ENCODE results near the gene LRRTM3.

LRRTM3 gene

GRCh38 chr10:67075491-67075971 lies 149.7 kb downstream of the LRRTM3 start:
- TF ChIP-seq CTCF (IDR thresholded peaks at IDR 0.05) (0 out of 2 replicates have a peak, but pooled peaks have one; percentile 6), ZFX (IDR thresholded peaks at IDR 0.05; ENCODE audit: borderline replicate concordance) (no peak)
- H3K27ac ChIP-seq = no peak overlapping the region

GRCh38 chr10:67076144-67076543 lies 150.3 kb downstream of the LRRTM3 start:
- H3K27ac ChIP-seq = no peak overlapping the region
- TF ChIP-seq CTCF (IDR thresholded peaks at IDR 0.05) (no peak), ZFX (IDR thresholded peaks at IDR 0.05; ENCODE audit: borderline replicate concordance) (no peak)

- no peak overlapping the region for H3K27ac ChIP-seq
- TF ChIP-seq CTCF (IDR thresholded peaks at IDR 0.05) (no peak), ZFX (IDR thresholded peaks at IDR 0.05; ENCODE audit: borderline replicate concordance) (no peak)
These were observed 151.5 kb downstream of the LRRTM3 start for GRCh38 chr10:67077376-67077775.

- H3K27ac ChIP-seq = no peak overlapping the region
- TF ChIP-seq CTCF (IDR thresholded peaks at IDR 0.05) = no peak
These were observed 153.3 kb downstream of the LRRTM3 start for GRCh38 chr10:67079126-67079525.

- H3K27ac ChIP-seq = no peak overlapping the region
- no peak for TF ChIP-seq ZFX (IDR thresholded peaks at IDR 0.05; ENCODE audit: borderline replicate concordance)
- no peak for TF ChIP-seq CTCF (IDR thresholded peaks at IDR 0.05)
These were observed 160.7 kb downstream of the LRRTM3 start for GRCh38 chr10:67086327-67087134.

GRCh38 chr10:67087135-67087425 lies 161.2 kb downstream of the LRRTM3 start:
- TF ChIP-seq ZFX (IDR thresholded peaks at IDR 0.05; ENCODE audit: borderline replicate concordance) (no peak), CTCF (IDR thresholded peaks at IDR 0.05) (no peak)
- no peak overlapping the region for H3K27ac ChIP-seq

- no peak overlapping the region for H3K27ac ChIP-seq
- TF ChIP-seq CTCF (IDR thresholded peaks at IDR 0.05) (no peak), ZFX (IDR thresholded peaks at IDR 0.05; ENCODE audit: borderline replicate concordance) (no peak)
These were observed 162.2 kb downstream of the LRRTM3 start for GRCh38 chr10:67088036-67088435.

All from 22Rv1 (cell line).